ENCODE data around the gene RNF43. TPM values are rescaled to one million over a fixed set of nuclear protein-coding genes. Genes with fewer than 3 reads are reported as not detected.

RNF43 gene
- total RNA-seq, 1 experiment from 2014 or later = 42.2 TPM

DNA sequence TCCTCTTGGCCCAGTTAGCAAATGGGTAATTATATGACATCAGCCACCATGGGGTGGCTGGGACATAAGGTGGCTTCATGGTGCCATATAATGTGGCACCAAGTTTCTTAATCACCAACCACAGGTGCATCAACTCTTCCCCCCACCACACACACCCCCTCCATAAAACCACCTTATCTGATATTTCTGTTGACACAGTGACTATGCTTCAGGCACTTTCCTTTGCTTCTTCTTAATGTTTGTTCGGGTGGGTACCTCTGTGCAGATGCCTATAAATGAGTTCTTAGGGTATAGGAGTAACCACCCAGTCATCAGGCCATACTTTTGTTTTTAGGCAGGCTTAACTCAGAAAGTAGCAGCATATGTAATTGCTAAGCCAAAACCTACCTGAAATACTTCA lies 29.5 kb downstream of the RNF43 start (continued):
- TF ChIP-seq, protein P1, sequence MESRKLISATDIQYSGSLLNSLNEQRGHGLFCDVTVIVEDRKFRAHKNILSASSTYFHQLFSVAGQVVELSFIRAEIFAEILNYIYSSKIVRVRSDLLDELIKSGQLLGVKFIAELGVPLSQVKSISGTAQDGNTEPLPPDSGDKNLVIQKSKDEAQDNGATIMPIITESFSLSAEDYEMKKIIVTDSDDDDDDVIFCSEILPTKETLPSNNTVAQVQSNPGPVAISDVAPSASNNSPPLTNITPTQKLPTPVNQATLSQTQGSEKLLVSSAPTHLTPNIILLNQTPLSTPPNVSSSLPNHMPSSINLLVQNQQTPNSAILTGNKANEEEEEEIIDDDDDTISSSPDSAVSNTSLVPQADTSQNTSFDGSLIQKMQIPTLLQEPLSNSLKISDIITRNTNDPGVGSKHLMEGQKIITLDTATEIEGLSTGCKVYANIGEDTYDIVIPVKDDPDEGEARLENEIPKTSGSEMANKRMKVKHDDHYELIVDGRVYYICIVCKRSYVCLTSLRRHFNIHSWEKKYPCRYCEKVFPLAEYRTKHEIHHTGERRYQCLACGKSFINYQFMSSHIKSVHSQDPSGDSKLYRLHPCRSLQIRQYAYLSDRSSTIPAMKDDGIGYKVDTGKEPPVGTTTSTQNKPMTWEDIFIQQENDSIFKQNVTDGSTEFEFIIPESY (IDR thresholded peaks at IDR 0.05; ENCODE audit: extremely low read depth, insufficient replicate concordance, low read length) = no peak
- no peak for TF ChIP-seq TCF7L2 (IDR thresholded peaks at IDR 0.05; ENCODE audit: borderline replicate concordance, extremely low read depth, insufficient read depth, insufficient read length)
- no peak for TF ChIP-seq EZH2 (IDR thresholded peaks at IDR 0.05)
- TF ChIP-seq SP1 (IDR thresholded peaks at IDR 0.05; ENCODE audit: low read depth) = peak; percentile 84
- TF ChIP-seq CTCF (IDR thresholded peaks at IDR 0.05 in 2 of 3, conservative IDR thresholded peaks at IDR 0.05 in 1 of 3; ENCODE audit: borderline replicate concordance in 1 of 3, insufficient read depth in 1 of 3, low read depth in 2 of 3, low read length in 2 of 3) = no peak
- TF ChIP-seq RAD21 (IDR thresholded peaks at IDR 0.05; ENCODE audit: low read depth) = no peak
- TF ChIP-seq FOSL1 (IDR thresholded peaks at IDR 0.05; ENCODE audit: low read depth) = peak; percentile 73
- TF ChIP-seq SRF (IDR thresholded peaks at IDR 0.05; ENCODE audit: low read depth) = no peak
- peak; percentile 82 for TF ChIP-seq JUND (IDR thresholded peaks at IDR 0.05)
- TF ChIP-seq, protein P2, sequence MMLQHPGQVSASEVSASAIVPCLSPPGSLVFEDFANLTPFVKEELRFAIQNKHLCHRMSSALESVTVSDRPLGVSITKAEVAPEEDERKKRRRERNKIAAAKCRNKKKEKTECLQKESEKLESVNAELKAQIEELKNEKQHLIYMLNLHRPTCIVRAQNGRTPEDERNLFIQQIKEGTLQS (IDR thresholded peaks at IDR 0.05) = no peak

GRCh38 chr17:58386708-58387107 lies 30.6 kb downstream of the RNF43 start:
- ChIA-PET RAD21 (ENCODE audit: low non-redundant PET in 1 of 2, low total read pairs in 2 of 2, uncharacterized antibody in 2 of 2, unreplicated experiment in 2 of 2) (no interaction called here), POLR2A (interaction anchor here (0.6 kb wide), 1 partner anchor 31 kb away, joined by 3 read pairs; the partner anchor contains the start of gene RNF43), CTCF (no interaction called here)
- BruUV-seq (replicated peaks) = no TSS peak
- Histone ChIP-seq H3K9me3 (ENCODE audit: control insufficient read depth in 1 of 2, insufficient read depth in 1 of 2, low read depth in 1 of 2, low read length in 2 of 2) (no peaks in the 10 kb centered on the region), H3K9me2 (ENCODE audit: insufficient read depth) (no peaks in the 10 kb centered on the region), H3K36me3 (ENCODE audit: control insufficient read depth in 1 of 2, insufficient read depth in 2 of 2, low read length in 2 of 2) (peaks cover 4 to 7% of the 10 kb centered on the region in 2 experiments; a peak in 3 of 4 replicates), H2AFZ (ENCODE audit: low read depth, low read length, poor library complexity, severe bottlenecking) (no peak overlapping the region), H3K27ac (ENCODE audit: low read depth, low read length) (no peak overlapping the region), H3K4me1 (ENCODE audit: control insufficient read depth in 1 of 2, insufficient read depth in 2 of 2, low read length in 2 of 2) (peaks cover 86 to 100% of the 10 kb centered on the region in 2 experiments), H3K4me3 (replicated peaks in 1 of 2; ENCODE audit: low read depth in 1 of 2, low read length in 2 of 2) (no peak overlapping the region), H3K9ac (ENCODE audit: low read length) (no peak overlapping the region), H3K79me2 (ENCODE audit: insufficient read depth, low read length) (peaks cover 98% of the 10 kb centered on the region), H3K27me3 (ENCODE audit: insufficient read depth, low read length) (no peaks in the 10 kb centered on the region), H3K4me2 (ENCODE audit: low read length) (no peak overlapping the region), H4K20me1 (ENCODE audit: insufficient read depth) (no peaks in the 10 kb centered on the region)
- intact Hi-C loops (cut with micrococcal nuclease) = no loop called here
- DNase-seq (ENCODE audit: low read depth, low spot score) (no peak), ATAC-seq (no peak)
- TF ChIP-seq CTCF (IDR thresholded peaks at IDR 0.05 in 2 of 3, conservative IDR thresholded peaks at IDR 0.05 in 1 of 3; ENCODE audit: borderline replicate concordance in 1 of 3, insufficient read depth in 1 of 3, low read depth in 2 of 3, low read length in 2 of 3) (no peak), REST (IDR thresholded peaks at IDR 0.05; ENCODE audit: low read depth) (no peak), SRF (IDR thresholded peaks at IDR 0.05; ENCODE audit: low read depth) (no peak), ELF1 (IDR thresholded peaks at IDR 0.05; ENCODE audit: borderline replicate concordance, low read depth) (no peak), ZFX (IDR thresholded peaks at IDR 0.05) (no peak), CBX3 (IDR thresholded peaks at IDR 0.05; ENCODE audit: low read depth) (no peak)
- TF ChIP-seq, protein P3, sequence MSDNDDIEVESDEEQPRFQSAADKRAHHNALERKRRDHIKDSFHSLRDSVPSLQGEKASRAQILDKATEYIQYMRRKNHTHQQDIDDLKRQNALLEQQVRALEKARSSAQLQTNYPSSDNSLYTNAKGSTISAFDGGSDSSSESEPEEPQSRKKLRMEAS (IDR thresholded peaks at IDR 0.05) = no peak
